HepG2 (cell line): ENCODE results near the gene HYI.

ENCODE experiments used
- CTCF ChIP-seq: sonication (generic); formaldehyde crosslinking; IDR thresholded peaks from 2 replicates; pipeline ENCODE4 v1.5.0; 2020; ENCODE audit warnings: mild to moderate bottlenecking, missing genetic modification reagents, moderate library complexity
- HNRNPK ChIP-seq: fragments of 200-400 bp; formaldehyde crosslinking; IDR thresholded peaks from 2 replicates; pipeline ENCODE4 v1.6.1; 2018; ENCODE audit warnings: low read length, low read depth, moderate library complexity, mild to moderate bottlenecking; ENCODE audit not compliant: poor library complexity, severe bottlenecking
- MAFF ChIP-seq: IDR thresholded peaks from 2 replicates; pipeline ENCODE4 v1.6.1; 2011; ENCODE audit warnings: low read depth, low read length, improper control_type of control experiment
- PCBP1 ChIP-seq: fragments of 200-400 bp; formaldehyde crosslinking; IDR thresholded peaks from 2 replicates; pipeline ENCODE4 v1.6.1; 2017; ENCODE audit warnings: mild to moderate bottlenecking, low read depth, low read length, borderline replicate concordance
- POLR2A ChIP-seq, 2 experiments: IDR thresholded peaks; 2 replicates each; pipeline ENCODE4 v1.6.1; 2011; ENCODE audit warnings: low read depth in 2 of 2, low read length in 2 of 2, mild to moderate bottlenecking in 1 of 2, moderate library complexity in 1 of 2; ENCODE audit not compliant: insufficient read depth in 1 of 2
- RAD51 ChIP-seq: fragments of 450-650 bp; IDR thresholded peaks from 2 replicates; pipeline ENCODE4 v1.6.1; 2016; ENCODE audit warnings: borderline replicate concordance
- REST ChIP-seq, 2 experiments: IDR thresholded peaks; 2 replicates each; pipeline ENCODE4 v1.6.1; 2011 to 2012; ENCODE audit warnings: low read length in 2 of 2, borderline replicate concordance in 1 of 2, low read depth in 1 of 2, mild to moderate bottlenecking in 1 of 2, moderate library complexity in 1 of 2
- TCF7 ChIP-seq: sonication (generic); IDR thresholded peaks from 2 replicates; pipeline ENCODE4 v1.6.1; 2016; ENCODE audit warnings: antibody characterized with exemption, low read depth
- ZNF354B ChIP-seq: sonication (generic); formaldehyde crosslinking; IDR thresholded peaks from 2 replicates; pipeline ENCODE4 v1.8.0; 2022; ENCODE audit warnings: mild to moderate bottlenecking, missing genetic modification reagents
- ZNF484 ChIP-seq: sonication (generic); formaldehyde crosslinking; IDR thresholded peaks from 2 replicates; pipeline ENCODE4 v1.5.1; 2020; ENCODE audit warnings: mild to moderate bottlenecking, low read depth, missing genetic modification reagents, borderline replicate concordance
- TF ChIP-seq, protein P1 (sequence below): sonication (generic); formaldehyde crosslinking; IDR thresholded peaks from 2 replicates; pipeline ENCODE4 v1.5.0; 2020; ENCODE audit warnings: missing genetic modification reagents
- TF ChIP-seq, protein P2 (sequence below): sonication (generic); formaldehyde crosslinking; IDR thresholded peaks from 2 replicates; pipeline ENCODE4 v1.5.0; 2020; ENCODE audit warnings: missing genetic modification reagents

DNA sequence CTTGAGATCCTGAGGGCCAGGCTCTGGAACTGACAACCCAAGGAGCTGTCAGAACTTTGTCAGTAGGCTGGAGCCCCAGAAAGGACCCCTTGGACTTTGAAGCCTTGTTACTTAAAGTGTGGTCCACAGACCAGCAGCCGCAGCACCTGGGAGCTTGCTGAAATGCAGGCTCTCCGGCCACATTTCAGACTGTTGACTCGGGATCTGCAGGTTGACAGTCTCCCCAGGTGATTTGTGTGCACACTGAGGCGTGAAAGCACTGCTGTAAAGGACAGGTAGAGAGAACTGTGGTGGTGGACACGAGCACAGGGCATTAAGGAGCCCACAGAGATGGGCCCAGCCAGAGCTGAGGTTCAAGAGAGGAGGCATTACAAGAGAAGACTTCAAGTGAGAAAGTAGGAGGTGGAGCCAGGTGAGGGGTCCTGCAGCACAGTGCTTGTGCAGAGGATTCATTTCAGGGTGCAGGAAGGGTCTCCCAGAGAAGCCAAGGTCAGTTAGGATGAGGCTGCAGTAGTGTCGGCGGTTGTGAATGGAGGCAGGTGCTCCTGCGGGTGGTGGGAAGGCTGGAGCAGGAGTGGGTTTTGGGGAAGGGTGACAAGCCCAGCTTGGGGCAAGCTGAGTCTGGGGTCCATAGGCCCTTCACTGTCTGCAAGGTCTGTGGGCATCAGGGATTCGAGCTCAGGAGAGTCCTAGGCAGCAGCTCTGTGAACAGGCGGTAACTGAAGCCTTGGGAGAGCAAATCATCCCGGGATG, 4.6 kb downstream of the HYI start:
- no peak for TF ChIP-seq TCF7
- TF ChIP-seq ZNF354B (CRISPR knock-in tag): no peak
- TF ChIP-seq, protein P1, sequence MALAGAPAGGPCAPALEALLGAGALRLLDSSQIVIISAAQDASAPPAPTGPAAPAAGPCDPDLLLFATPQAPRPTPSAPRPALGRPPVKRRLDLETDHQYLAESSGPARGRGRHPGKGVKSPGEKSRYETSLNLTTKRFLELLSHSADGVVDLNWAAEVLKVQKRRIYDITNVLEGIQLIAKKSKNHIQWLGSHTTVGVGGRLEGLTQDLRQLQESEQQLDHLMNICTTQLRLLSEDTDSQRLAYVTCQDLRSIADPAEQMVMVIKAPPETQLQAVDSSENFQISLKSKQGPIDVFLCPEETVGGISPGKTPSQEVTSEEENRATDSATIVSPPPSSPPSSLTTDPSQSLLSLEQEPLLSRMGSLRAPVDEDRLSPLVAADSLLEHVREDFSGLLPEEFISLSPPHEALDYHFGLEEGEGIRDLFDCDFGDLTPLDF: no peak
- TF ChIP-seq REST (IDR thresholded peaks at IDR 0.05; ENCODE audit: borderline replicate concordance in 1 of 2, low read depth in 1 of 2, low read length in 2 of 2): no peak
- TF ChIP-seq HNRNPK: no peak
- TF ChIP-seq CTCF (CRISPR knock-in tag): no peak
- TF ChIP-seq PCBP1: no peak
- TF ChIP-seq MAFF: no peak
- TF ChIP-seq POLR2A (IDR thresholded peaks at IDR 0.05; ENCODE audit: insufficient read depth in 1 of 2, low read depth in 2 of 2, low read length in 2 of 2): no peak
- TF ChIP-seq ZNF484: no peak
- TF ChIP-seq, protein P2, sequence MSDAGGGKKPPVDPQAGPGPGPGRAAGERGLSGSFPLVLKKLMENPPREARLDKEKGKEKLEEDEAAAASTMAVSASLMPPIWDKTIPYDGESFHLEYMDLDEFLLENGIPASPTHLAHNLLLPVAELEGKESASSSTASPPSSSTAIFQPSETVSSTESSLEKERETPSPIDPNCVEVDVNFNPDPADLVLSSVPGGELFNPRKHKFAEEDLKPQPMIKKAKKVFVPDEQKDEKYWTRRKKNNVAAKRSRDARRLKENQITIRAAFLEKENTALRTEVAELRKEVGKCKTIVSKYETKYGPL (CRISPR knock-in tag): no peak
- TF ChIP-seq RAD51: no peak
